GM23338 (cell line): ENCODE measurements around the gene GJA4. TPM values are rescaled to one million over a fixed set of nuclear protein-coding genes. Genes with fewer than 3 reads are reported as not detected.

Experiments used
- ATAC-seq: fragments of 200-7000 bp; cut with Tn5 transposase; 3 replicates; pipeline ENCODE4 v1.9.1; 2020
- DNase-seq: peaks from one replicate; pipeline ENCODE4 v3.0.0-alpha.2; 2015; ENCODE audit warnings: low spot score
- H2AFZ ChIP-seq: fragments of 200-600 bp; sonication (generic); 2 replicates; pipeline ENCODE4 v1.8.0; 2016; ENCODE audit warnings: antibody characterized with exemption, mild to moderate bottlenecking, moderate library complexity
- H3F3A ChIP-seq: fragments of 200-600 bp; sonication (generic); replicated peaks from 2 replicates; pipeline ENCODE4 v1.8.0; 2017; ENCODE audit warnings: antibody characterized with exemption, mixed run types, low read depth
- H3K27ac ChIP-seq: fragments of 200-600 bp; sonication (generic); 2 replicates; pipeline ENCODE4 v1.6.1; 2016; ENCODE audit warnings: low read depth
- H3K27me3 ChIP-seq: fragments of 200-600 bp; sonication (generic); 2 replicates; pipeline ENCODE4 v1.8.0; 2016; ENCODE audit warnings: mild to moderate bottlenecking, mixed run types, moderate library complexity; ENCODE audit not compliant: insufficient read depth
- H3K36me3 ChIP-seq: fragments of 200-600 bp; sonication (generic); 2 replicates; pipeline ENCODE4 v1.8.0; 2016; ENCODE audit warnings: mild to moderate bottlenecking; ENCODE audit not compliant: insufficient read depth
- H3K4me1 ChIP-seq: fragments of 200-600 bp; sonication (generic); 2 replicates; pipeline ENCODE4 v1.8.0; 2016; ENCODE audit warnings: mild to moderate bottlenecking, moderate library complexity; ENCODE audit not compliant: insufficient read depth
- H3K4me2 ChIP-seq: fragments of 200-600 bp; sonication (generic); 2 replicates; pipeline ENCODE4 v1.7.1; 2017; ENCODE audit warnings: mixed run types
- H3K4me3 ChIP-seq: fragments of 200-600 bp; sonication (generic); 2 replicates; pipeline ENCODE4 v1.6.1; 2016; ENCODE audit warnings: mixed run types
- H3K79me2 ChIP-seq: fragments of 200-600 bp; sonication (generic); replicated peaks from 2 replicates; pipeline ENCODE4 v1.8.0; 2017; ENCODE audit warnings: mild to moderate bottlenecking; ENCODE audit not compliant: insufficient read depth
- H3K9me2 ChIP-seq: fragments of 200-600 bp; sonication (generic); 2 replicates; pipeline ENCODE4 v1.8.0; 2017; ENCODE audit not compliant: insufficient read depth
- H4K20me1 ChIP-seq: fragments of 200-600 bp; sonication (generic); replicated peaks from 2 replicates; pipeline ENCODE4 v1.8.0; 2017; ENCODE audit warnings: mild to moderate bottlenecking; ENCODE audit not compliant: insufficient read depth
- H3K27ac Mint-ChIP-seq: 2 replicates; pipeline ENCODE4 v1.8.0; 2020; ENCODE audit warnings: inconsistent platforms, mild to moderate bottlenecking, moderate library complexity, mixed read lengths
- H3K27me3 Mint-ChIP-seq: 3 replicates; pipeline ENCODE4 v1.8.0; 2022; ENCODE audit warnings: low read depth, mild to moderate bottlenecking, moderate library complexity, mixed read lengths, inconsistent platforms; ENCODE audit not compliant: insufficient read depth, poor library complexity
- H3K36me3 Mint-ChIP-seq: 3 replicates; pipeline ENCODE4 v1.8.0; 2021; ENCODE audit warnings: low read depth, mild to moderate bottlenecking, inconsistent platforms, moderate library complexity, mixed read lengths
- H3K4me1 Mint-ChIP-seq: 3 replicates; pipeline ENCODE4 v1.8.0; 2020; ENCODE audit warnings: mild to moderate bottlenecking, inconsistent platforms, mixed read lengths
- H3K4me3 Mint-ChIP-seq: 3 replicates; pipeline ENCODE4 v1.8.0; 2021; ENCODE audit warnings: moderate library complexity, mild to moderate bottlenecking, inconsistent platforms, mixed read lengths
- H3K9me3 Mint-ChIP-seq: 3 replicates; pipeline ENCODE4 v1.8.0; 2020; ENCODE audit warnings: moderate library complexity, mild to moderate bottlenecking, inconsistent platforms, mixed read lengths
- CREB1 ChIP-seq: fragments of 250-450 bp; sonication (Bioruptor Pico); IDR thresholded peaks from 2 replicates; pipeline ENCODE4 v1.5.0; 2020; ENCODE audit warnings: low read depth, mild to moderate bottlenecking, moderate library complexity
- CTCF ChIP-seq, 2 experiments: fragments of 200-600 bp in 1 of 2; sonication (generic) in 1 of 2; conservative IDR thresholded peaks; 2 replicates each; pipeline versions ENCODE4 v1.5.1 to v1.6.1; 2016 to 2017; ENCODE audit warnings: antibody characterized with exemption in 2 of 2, low read depth in 2 of 2, mild to moderate bottlenecking in 2 of 2, moderate library complexity in 1 of 2
- EZH2 ChIP-seq: fragments of 200-600 bp; sonication (generic); IDR thresholded peaks from one replicate; pipeline ENCODE4 v1.8.0; 2017; ENCODE audit warnings: antibody characterized with exemption, mild to moderate bottlenecking, low read depth; ENCODE audit not compliant: unreplicated experiment
- POLR2AphosphoS5 ChIP-seq: IDR thresholded peaks from 2 replicates; pipeline ENCODE4 v1.6.1; 2016; ENCODE audit warnings: antibody characterized with exemption, low read depth
- REST ChIP-seq: IDR thresholded peaks from one replicate; pipeline ENCODE4 v1.6.1; 2018; ENCODE audit warnings: antibody characterized with exemption; ENCODE audit not compliant: unreplicated experiment
- ZNF114 ChIP-seq: fragments of 250-450 bp; sonication (Bioruptor Pico); IDR thresholded peaks from 2 replicates; pipeline ENCODE4 v1.5.0; 2020; ENCODE audit warnings: mild to moderate bottlenecking, moderate library complexity
- ZNF462 ChIP-seq: fragments of 250-450 bp; sonication (Bioruptor Pico); IDR thresholded peaks from 2 replicates; pipeline ENCODE4 v1.5.0; 2020; ENCODE audit warnings: mild to moderate bottlenecking, moderate library complexity
- polyA plus RNA-seq: library from polyadenylated mRNA; unstranded; fragments of >200 nt; fragmentation: Nextera tagmentation; extraction: Ambion mirVana; gene quantifications from 2 replicates; pipeline ENCODE4 v1.2.1, GENCODE V29; 2016
- total RNA-seq: library from RNA; depleted of rRNA; stranded (reverse); fragments of >200 nt; shearing (Covaris generic); gene quantifications from 2 replicates; pipeline ENCODE4 v1.2.3, GENCODE V29; 2014

Gene GJA4
- total and polyA plus RNA-seq, 2 experiments from 2014 or later = 0.95 to 2.2 TPM

DNA sequence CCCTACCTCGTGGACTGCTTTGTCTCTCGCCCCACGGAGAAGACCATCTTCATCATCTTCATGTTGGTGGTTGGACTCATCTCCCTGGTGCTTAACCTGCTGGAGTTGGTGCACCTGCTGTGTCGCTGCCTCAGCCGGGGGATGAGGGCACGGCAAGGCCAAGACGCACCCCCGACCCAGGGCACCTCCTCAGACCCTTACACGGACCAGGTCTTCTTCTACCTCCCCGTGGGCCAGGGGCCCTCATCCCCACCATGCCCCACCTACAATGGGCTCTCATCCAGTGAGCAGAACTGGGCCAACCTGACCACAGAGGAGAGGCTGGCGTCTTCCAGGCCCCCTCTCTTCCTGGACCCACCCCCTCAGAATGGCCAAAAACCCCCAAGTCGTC, 2.0 kb downstream of the GJA4 start:
- Histone ChIP-seq H3K27ac (no peak overlapping the region), H3F3A (no peaks in the 10 kb centered on the region), H3K27me3 (peaks cover 23% of the 10 kb centered on the region; the same call in 1 of the 2 replicates), H2AFZ (no peak overlapping the region), H3K4me2 (no peak overlapping the region), H3K36me3 (no peaks in the 10 kb centered on the region), H3K79me2 (no peaks in the 10 kb centered on the region), H4K20me1 (no peaks in the 10 kb centered on the region), H3K4me3 (no peak overlapping the region), H3K4me1 (no peaks in the 10 kb centered on the region; the same call in 1 of the 2 replicates), H3K9me2 (0 out of 2 replicates have a peak, but pooled peaks cover 4% of the 10 kb centered on the region)
- TF ChIP-seq ZNF114 (CRISPR knock-in tag) (no peak), CREB1 (no peak), EZH2 (no peak), ZNF462 (no peak), CTCF (conservative IDR thresholded peaks at IDR 0.05; ENCODE audit: low read depth in 2 of 2) (no peak), REST (no peak), POLR2AphosphoS5 (no peak)
- DNase-seq = no peak
- Mint-ChIP-seq H3K4me1 (peaks cover 21% of the 10 kb centered on the region), H3K27ac (no peak overlapping the region), H3K36me3 (no peaks in the 10 kb centered on the region; the same call in 2 of the 3 replicates), H3K9me3 (no peaks in the 10 kb centered on the region), H3K27me3 (peaks cover 24% of the 10 kb centered on the region), H3K4me3 (no peak overlapping the region)
- no peak for ATAC-seq
